ENCODE data around the gene PSMC6. TPM values are rescaled to one million over a fixed set of nuclear protein-coding genes. Genes with fewer than 3 reads are reported as not detected.

The PSMC6 gene
- total RNA-seq: 100 to 1,000 TPM in 1 of 4 donors, 10 to 100 TPM in 3; 63.1 to 103 (median 74.1) TPM

- 0% methylated on average over 4 to 24 of the region's 43 CpGs for WGBS, 2 donors (ENCODE audit: low coverage in 1 of 2)
- peak within 1 kb of the TSS; percentile 70 to 88 for H3K4me3 ChIP-seq
- peak; percentile 99 for ATAC-seq
- TF ChIP-seq POLR2AphosphoS5 (IDR thresholded peaks at IDR 0.05) (peak; percentile 69), EP300 (IDR thresholded peaks at IDR 0.05) (no peak), POLR2A (IDR thresholded peaks at IDR 0.05) (peak; percentile 27 to 47), CTCF (IDR thresholded peaks at IDR 0.05) (peak in 1 of 4 experiments; percentile 2)
- peak within 1 kb of the TSS; percentile 88 to 89 (median 88) for H3K27ac ChIP-seq
- peaks cover 5 to 36% of the 10 kb centered on the region in 2 donors for H3K36me3 ChIP-seq
- H3K4me1 ChIP-seq: peaks cover 9 to 40% (median 11%) of the 10 kb centered on the region in 3 donors
- no peaks in the 10 kb centered on the region for H3K9me3 ChIP-seq
- H3K27me3 ChIP-seq: no peaks in the 10 kb centered on the region
Observed at GRCh38 chr14:52706724-52707706, at the start of gene PSMC6. TSS of gene PSMC6 (plus strand) at chr14:52707200. CDS start at chr14:52707220, 20 bp downstream.

- H3K4me1 ChIP-seq: no peaks in the 10 kb centered on the region
- H3K27ac ChIP-seq: no peak overlapping the region
- H3K9me3 ChIP-seq: no peaks in the 10 kb centered on the region
- H3K27me3 ChIP-seq: no peaks in the 10 kb centered on the region
- TF ChIP-seq CTCF (IDR thresholded peaks at IDR 0.05) (no peak), EP300 (IDR thresholded peaks at IDR 0.05) (no peak), POLR2AphosphoS5 (IDR thresholded peaks at IDR 0.05) (no peak), POLR2A (IDR thresholded peaks at IDR 0.05) (no peak)
- H3K4me3 ChIP-seq: no peak overlapping the region
- H3K36me3 ChIP-seq: peaks cover 0 to 60% of the 10 kb centered on the region in 2 donors
- no peak for ATAC-seq
Observed at GRCh38 chr14:52660325-52660724, 46.7 kb upstream of the PSMC6 start.

GRCh38 chr14:52660832-52661231 lies 46.2 kb upstream of the PSMC6 start:
- no peak for ATAC-seq
- H3K4me1 ChIP-seq: no peaks in the 10 kb centered on the region
- no peaks in the 10 kb centered on the region for H3K9me3 ChIP-seq
- H3K27ac ChIP-seq: no peak overlapping the region
- H3K4me3 ChIP-seq: no peak overlapping the region
- no peaks in the 10 kb centered on the region for H3K27me3 ChIP-seq
- H3K36me3 ChIP-seq: peaks cover 0 to 61% of the 10 kb centered on the region in 2 donors
- 75 to 100% methylated on average over 1 of the region's 1 CpG for WGBS, 2 donors (ENCODE audit: low coverage in 1 of 2)
- TF ChIP-seq POLR2A (IDR thresholded peaks at IDR 0.05) (no peak), EP300 (IDR thresholded peaks at IDR 0.05) (no peak), CTCF (IDR thresholded peaks at IDR 0.05) (no peak), POLR2AphosphoS5 (IDR thresholded peaks at IDR 0.05) (no peak)

GRCh38 chr14:52661314-52661713 lies 45.7 kb upstream of the PSMC6 start:
- Histone ChIP-seq H3K4me3 (no peak overlapping the region), H3K9me3 (no peaks in the 10 kb centered on the region), H3K27me3 (no peaks in the 10 kb centered on the region), H3K27ac (no peak overlapping the region), H3K36me3 (peaks cover 0 to 64% of the 10 kb centered on the region in 2 donors), H3K4me1 (no peaks in the 10 kb centered on the region)
- WGBS, 2 donors (ENCODE audit: low coverage in 1 of 2): 96% methylated on average over 2 of the region's 2 CpGs
- no peak for ATAC-seq
- TF ChIP-seq CTCF (IDR thresholded peaks at IDR 0.05): no peak
- TF ChIP-seq POLR2A (IDR thresholded peaks at IDR 0.05): no peak
- TF ChIP-seq POLR2AphosphoS5 (IDR thresholded peaks at IDR 0.05): no peak
- no peak for TF ChIP-seq EP300 (IDR thresholded peaks at IDR 0.05)

Data from gastroesophageal sphincter (tissue), 4 donors.